Mesothelial cell of epicardium (in vitro differentiated cells): ENCODE measurements around the gene MAGOH. TPM values are rescaled to one million over a fixed set of nuclear protein-coding genes. Genes with fewer than 3 reads are reported as not detected.

ENCODE experiments used
- DNase-seq, 2 experiments: peaks; one replicate each; pipeline ENCODE4 v3.0.0; 2021; ENCODE audit warnings: low spot score in 2 of 2; ENCODE audit not compliant: unreplicated experiment in 2 of 2
- H3K27ac Mint-ChIP-seq: 2 replicates; pipeline ENCODE4 v1.8.0; 2021; ENCODE audit warnings: mixed read lengths
- H3K27me3 Mint-ChIP-seq: 2 replicates; pipeline ENCODE4 v1.8.0; 2021; ENCODE audit warnings: low read depth, mixed read lengths
- H3K36me3 Mint-ChIP-seq: 2 replicates; pipeline ENCODE4 v1.8.0; 2021; ENCODE audit warnings: mixed read lengths
- H3K4me1 Mint-ChIP-seq: 2 replicates; pipeline ENCODE4 v1.8.0; 2021; ENCODE audit warnings: mixed read lengths
- H3K4me3 Mint-ChIP-seq: 2 replicates; pipeline ENCODE4 v1.8.0; 2021; ENCODE audit warnings: mild to moderate bottlenecking, moderate library complexity, mixed read lengths
- H3K9me3 Mint-ChIP-seq: 2 replicates; pipeline ENCODE4 v1.8.0; 2021; ENCODE audit warnings: mixed read lengths
- CTCF ChIP-seq: fragments of 200-600 bp; sonication (generic); IDR thresholded peaks from one replicate; pipeline ENCODE4 v1.5.0; 2021; ENCODE audit warnings: antibody characterized with exemption; ENCODE audit not compliant: unreplicated experiment
- total RNA-seq: library from RNA; stranded (reverse); gene quantifications from 3 replicates; pipeline ENCODE4 v1.2.1, GENCODE V29; 2021

The MAGOH gene
- total RNA-seq, 1 donor from 2014 or later, result 59.0 TPM

GRCh38 chr1:53276902-53277281 is 38.6 kb upstream of the MAGOH start:
- Mint-ChIP-seq H3K4me1 (no peaks in the 10 kb centered on the region), H3K36me3 (peaks cover 4% of the 10 kb centered on the region), H3K27ac (no peak overlapping the region), H3K27me3 (no peaks in the 10 kb centered on the region), H3K4me3 (no peak overlapping the region), H3K9me3 (no peaks in the 10 kb centered on the region)
- TF ChIP-seq CTCF, result no peak
- no peak for DNase-seq

DNA sequence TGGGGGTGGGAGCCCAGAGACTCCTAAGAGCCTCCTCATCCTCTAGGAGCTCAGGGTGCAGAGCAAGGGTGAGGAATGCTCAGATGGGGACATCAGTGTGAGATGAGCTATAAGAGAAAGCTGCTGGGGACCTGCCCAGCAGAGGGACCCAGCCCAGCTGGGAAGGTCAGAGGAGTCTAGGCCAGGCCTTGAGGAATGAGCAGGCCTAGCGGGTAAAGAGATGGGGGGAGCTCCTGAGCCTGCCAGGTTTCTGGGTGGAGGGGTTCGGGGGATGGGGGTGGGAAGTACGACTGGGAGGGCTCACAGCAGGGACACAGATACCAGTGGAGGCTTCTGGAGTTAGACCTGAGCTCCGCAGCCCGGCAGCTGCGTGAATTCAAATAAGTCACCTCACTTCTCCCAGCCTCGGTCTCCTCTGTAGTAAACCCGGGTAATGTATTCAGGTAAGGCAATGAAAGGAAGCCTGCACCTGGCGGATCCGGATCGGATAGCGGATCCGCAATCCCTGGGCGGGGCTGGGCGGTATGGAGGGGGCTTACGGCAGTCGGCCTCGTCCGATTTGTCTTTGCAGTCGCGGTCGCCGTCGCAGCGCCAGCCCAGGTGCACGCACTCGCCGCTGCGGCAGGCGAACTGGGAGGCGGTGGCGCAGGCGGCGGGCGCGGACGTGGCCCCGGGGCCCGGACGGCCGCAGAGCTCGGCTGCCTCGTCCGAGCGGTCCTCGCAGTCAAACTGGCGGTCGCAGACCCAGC is 38.0 kb upstream of the MAGOH start:
- no peaks in the 10 kb centered on the region for H3K9me3 Mint-ChIP-seq

GRCh38 chr1:53275566-53275965 is 37.2 kb upstream of the MAGOH start:
- H3K27ac Mint-ChIP-seq, result no peak overlapping the region
- no peak for TF ChIP-seq CTCF
- peaks cover 5% of the 10 kb centered on the region for H3K9me3 Mint-ChIP-seq
- H3K4me1 Mint-ChIP-seq, result no peaks in the 10 kb centered on the region
- H3K4me3 Mint-ChIP-seq, result no peak overlapping the region
- DNase-seq, result no peak
- H3K36me3 Mint-ChIP-seq, result peaks cover 13% of the 10 kb centered on the region
- H3K27me3 Mint-ChIP-seq, result no peaks in the 10 kb centered on the region

More for the DNA sequence above, 38.0 kb upstream of the MAGOH start:
- Mint-ChIP-seq H3K27me3 (no peaks in the 10 kb centered on the region), H3K36me3 (peaks cover 8% of the 10 kb centered on the region), H3K4me1 (no peaks in the 10 kb centered on the region), H3K27ac (no peak overlapping the region), H3K4me3 (no peak overlapping the region)
- DNase-seq, result no peak
- TF ChIP-seq CTCF, result no peak

GRCh38 chr1:53274541-53275185 is 36.3 kb upstream of the MAGOH start:
- Mint-ChIP-seq H3K27me3 (no peaks in the 10 kb centered on the region), H3K4me1 (no peaks in the 10 kb centered on the region), H3K27ac (no peak overlapping the region), H3K4me3 (no peak overlapping the region), H3K9me3 (peaks cover 12% of the 10 kb centered on the region), H3K36me3 (peaks cover 20% of the 10 kb centered on the region)
- DNase-seq, result no peak
- TF ChIP-seq CTCF, result no peak

- H3K4me3 Mint-ChIP-seq, result no peak overlapping the region
- DNase-seq, result no peak
- H3K27ac Mint-ChIP-seq, result no peak overlapping the region
- peaks cover 12% of the 10 kb centered on the region for H3K9me3 Mint-ChIP-seq
- peaks cover 20% of the 10 kb centered on the region for H3K36me3 Mint-ChIP-seq
- TF ChIP-seq CTCF, result no peak
- H3K27me3 Mint-ChIP-seq, result no peaks in the 10 kb centered on the region
- no peaks in the 10 kb centered on the region for H3K4me1 Mint-ChIP-seq
Observed at GRCh38 chr1:53274026-53274425, 35.7 kb upstream of the MAGOH start.
